ENCODE measurements around the gene SPECC1L.
"Not testable (repeated sequence)": the region's sequence is repeated elsewhere in the genome, so short reads cannot be mapped to it uniquely, and the experiment has no call there.

SPECC1L gene

GRCh38 chr22:24270556-24271385, at the start of gene SPECC1L:
Gene SPECC1L (plus strand): TSS chr22:24270831. CDS start chr22:24302232, 31,401 bp downstream.
- peak; percentile 81 for DNase-seq

GRCh38 chr22:24224468-24224867, 46.2 kb upstream of the SPECC1L start:
- DNase-seq, result no peak

GRCh38 chr22:24225044-24225601, 45.5 kb upstream of the SPECC1L start:
- DNase-seq, result no peak

GRCh38 chr22:24225951-24226350, 44.7 kb upstream of the SPECC1L start:
- no peak for DNase-seq

GRCh38 chr22:24230911-24231656, 39.5 kb upstream of the SPECC1L start:
- DNase-seq, result no peak

- DNase-seq, result no peak
Observed at GRCh38 chr22:24231706-24232105, 38.9 kb upstream of the SPECC1L start.

- no peak for DNase-seq
Observed at GRCh38 chr22:24232124-24232523, 38.5 kb upstream of the SPECC1L start.

GRCh38 chr22:24232725-24233124, 37.9 kb upstream of the SPECC1L start:
- no peak for DNase-seq

GRCh38 chr22:24233235-24233634, 37.4 kb upstream of the SPECC1L start:
- no peak for DNase-seq

- DNase-seq, result no peak
Observed at GRCh38 chr22:24233816-24234215, 36.8 kb upstream of the SPECC1L start.

GRCh38 chr22:24235315-24235714, 35.3 kb upstream of the SPECC1L start:
- DNase-seq, result no peak

- no peak for DNase-seq
Observed at GRCh38 chr22:24236656-24237055, 34.0 kb upstream of the SPECC1L start.

GRCh38 chr22:24238101-24238694, 32.4 kb upstream of the SPECC1L start:
- DNase-seq, result not testable (repeated sequence)

- DNase-seq, result no peak
Observed at GRCh38 chr22:24240381-24240780, 30.2 kb upstream of the SPECC1L start.

- not testable (repeated sequence) for DNase-seq
Observed at GRCh38 chr22:24240985-24241692, 29.5 kb upstream of the SPECC1L start.

GRCh38 chr22:24243417-24243816, 27.2 kb upstream of the SPECC1L start:
- not testable (repeated sequence) for DNase-seq

GRCh38 chr22:24244144-24244787, 26.4 kb upstream of the SPECC1L start:
- DNase-seq, result no peak

GRCh38 chr22:24245030-24245431, 25.6 kb upstream of the SPECC1L start, which contains the start of gene GGT5:
Gene GGT5 (minus strand): TSS chr22:24245082. CDS start chr22:24244725, 357 bp downstream.
- not testable (repeated sequence) for DNase-seq

GRCh38 chr22:24245584-24246561, 24.8 kb upstream of the SPECC1L start:
- not testable (repeated sequence) for DNase-seq

GRCh38 chr22:24247011-24247507, 23.6 kb upstream of the SPECC1L start:
- DNase-seq, result no peak
